AG04449 (cell line): ENCODE measurements around the gene KCNIP1.

Experiments
- CTCF ChIA-PET: fragments of 350-600 bp; formaldehyde crosslinking; extraction: SDS; loops from one replicate; lab custom pipeline; 2021; ENCODE audit warnings: antibody characterized with exemption; lab: Yijun Ruan, JAX
- POLR2A ChIA-PET: fragments of 400-600, 350-600 bp; formaldehyde crosslinking; extraction: SDS; loops from one replicate; lab custom pipeline; 2020; ENCODE audit warnings: antibody characterized with exemption, inconsistent platforms; lab: Yijun Ruan, JAX
- DNase-seq: peaks from one replicate; pipeline ENCODE4 v3.0.0-alpha.2; 2010; ENCODE audit warnings: low read depth, low spot score
- H3K4me3 ChIP-seq: 2 replicates; pipeline ENCODE4 v1.5.1; 2011; ENCODE audit warnings: low read depth, mild to moderate bottlenecking, control low read depth, low read length
- TF ChIP-seq, protein P1 (sequence below): IDR thresholded peaks from one replicate; pipeline ENCODE4 v1.5.1; 2011; ENCODE audit warnings: mild to moderate bottlenecking, moderate library complexity, low read length, control low read depth, inconsistent platforms; ENCODE audit not compliant: insufficient read depth; ENCODE audit errors: missing control alignments

The KCNIP1 gene

DNA sequence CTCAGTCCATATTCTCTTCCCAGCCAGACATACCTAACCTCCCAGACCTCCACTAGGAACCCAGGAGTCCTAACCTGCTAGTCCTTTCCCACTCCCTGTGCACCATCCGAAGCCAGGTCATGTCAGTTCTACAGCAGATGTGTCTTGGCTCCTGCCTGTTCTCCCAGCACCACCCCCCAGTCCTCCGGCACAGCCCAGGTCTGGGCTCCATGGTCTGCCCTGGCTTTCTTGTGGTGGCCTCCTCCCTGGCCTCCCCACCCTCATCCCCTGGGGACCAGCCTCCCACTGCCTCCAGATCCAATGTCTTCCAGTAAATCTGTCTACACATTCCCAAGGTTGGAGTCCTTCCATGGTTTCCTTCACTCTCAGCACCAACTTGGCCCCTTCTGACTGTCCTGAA lies 20.0 kb downstream of the KCNIP1 start:
- DNase-seq = no peak
- POLR2A ChIA-PET = no interaction called here
- TF ChIP-seq, protein P1, sequence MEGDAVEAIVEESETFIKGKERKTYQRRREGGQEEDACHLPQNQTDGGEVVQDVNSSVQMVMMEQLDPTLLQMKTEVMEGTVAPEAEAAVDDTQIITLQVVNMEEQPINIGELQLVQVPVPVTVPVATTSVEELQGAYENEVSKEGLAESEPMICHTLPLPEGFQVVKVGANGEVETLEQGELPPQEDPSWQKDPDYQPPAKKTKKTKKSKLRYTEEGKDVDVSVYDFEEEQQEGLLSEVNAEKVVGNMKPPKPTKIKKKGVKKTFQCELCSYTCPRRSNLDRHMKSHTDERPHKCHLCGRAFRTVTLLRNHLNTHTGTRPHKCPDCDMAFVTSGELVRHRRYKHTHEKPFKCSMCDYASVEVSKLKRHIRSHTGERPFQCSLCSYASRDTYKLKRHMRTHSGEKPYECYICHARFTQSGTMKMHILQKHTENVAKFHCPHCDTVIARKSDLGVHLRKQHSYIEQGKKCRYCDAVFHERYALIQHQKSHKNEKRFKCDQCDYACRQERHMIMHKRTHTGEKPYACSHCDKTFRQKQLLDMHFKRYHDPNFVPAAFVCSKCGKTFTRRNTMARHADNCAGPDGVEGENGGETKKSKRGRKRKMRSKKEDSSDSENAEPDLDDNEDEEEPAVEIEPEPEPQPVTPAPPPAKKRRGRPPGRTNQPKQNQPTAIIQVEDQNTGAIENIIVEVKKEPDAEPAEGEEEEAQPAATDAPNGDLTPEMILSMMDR = no peak
- H3K4me3 ChIP-seq = no peak overlapping the region
- CTCF ChIA-PET = no interaction called here

DNA sequence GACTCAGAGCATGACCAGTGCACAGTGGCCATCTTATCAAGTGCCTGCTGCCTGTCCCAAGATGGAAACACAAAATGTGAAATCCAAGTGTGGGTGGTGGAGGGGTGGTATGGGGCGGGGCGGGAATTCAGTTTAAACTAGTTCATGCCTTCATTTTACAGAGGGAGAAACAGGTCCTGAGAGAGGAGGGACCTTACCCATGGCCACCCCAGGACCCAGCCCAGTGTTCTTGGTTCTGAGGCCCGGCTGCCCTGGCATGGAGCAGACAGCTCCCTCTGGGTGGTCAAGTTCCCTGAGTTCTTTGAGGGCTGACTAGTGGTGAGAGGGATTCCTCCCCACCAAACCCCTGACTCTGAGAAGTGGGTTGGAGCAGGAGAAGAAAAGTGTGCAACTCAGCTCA lies 20.8 kb downstream of the KCNIP1 start:
- no peak overlapping the region for H3K4me3 ChIP-seq
- DNase-seq = no peak
- ChIA-PET POLR2A (no interaction called here), CTCF (no interaction called here)
- TF ChIP-seq, protein P1 = no peak

DNA sequence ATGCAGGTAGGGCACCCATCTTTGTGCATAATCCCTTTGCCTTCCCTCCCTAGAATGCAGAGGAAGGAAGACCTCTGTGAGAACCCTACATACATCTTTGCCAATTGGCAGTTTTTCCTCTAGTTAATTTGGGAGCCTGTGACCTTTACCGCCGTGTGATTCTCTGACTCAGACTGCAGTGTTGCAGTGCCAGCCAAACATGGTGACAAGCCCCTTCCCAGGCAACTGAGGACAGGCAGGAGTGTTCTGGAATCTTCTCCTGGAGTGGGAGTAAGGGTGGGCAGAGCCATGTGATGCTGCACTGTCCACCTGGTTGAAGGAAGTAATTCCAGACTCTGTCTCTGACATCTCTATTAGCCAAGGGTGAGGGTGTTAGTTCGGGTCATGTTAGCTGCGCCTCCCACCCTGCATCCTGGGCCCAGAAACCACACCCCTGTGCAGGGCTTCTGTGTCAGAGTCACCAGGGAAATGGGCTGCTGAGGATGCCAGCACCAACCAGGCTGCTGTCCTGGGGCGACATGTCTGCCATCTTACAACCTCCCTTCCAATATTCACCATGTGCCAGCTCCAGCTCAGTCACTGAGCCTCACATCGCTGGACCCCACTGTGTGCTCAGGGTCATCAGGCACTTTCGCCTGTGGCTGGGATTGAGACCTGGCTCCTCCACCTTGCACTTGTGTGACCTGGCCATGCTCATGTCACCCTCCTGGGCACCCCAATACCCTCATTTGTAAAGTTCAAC lies 21.8 kb downstream of the KCNIP1 start:
- POLR2A ChIA-PET = no interaction called here
- CTCF ChIA-PET = no interaction called here
- DNase-seq = no peak
- no peak overlapping the region for H3K4me3 ChIP-seq
- TF ChIP-seq, protein P1 = no peak

DNA sequence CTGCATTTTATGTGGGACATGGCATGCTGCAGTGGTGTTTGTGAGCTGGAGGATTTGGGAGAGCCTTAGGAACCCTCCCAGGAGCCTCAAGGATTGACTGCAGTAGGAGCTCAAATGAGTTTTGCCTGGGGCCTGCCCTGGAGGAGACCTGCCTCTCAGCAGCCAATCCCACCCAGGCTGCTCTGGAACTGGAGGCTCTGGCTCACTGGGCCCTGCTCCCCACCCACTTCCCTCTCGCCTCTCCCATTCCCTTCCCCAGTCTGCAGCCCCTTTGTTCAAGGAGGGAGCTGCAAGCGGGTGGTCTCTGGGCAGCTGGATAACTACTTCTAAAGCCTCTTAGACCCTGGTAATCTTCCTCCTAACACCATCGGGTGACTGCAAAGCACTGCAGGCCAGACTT lies 24.2 kb downstream of the KCNIP1 start:
- POLR2A ChIA-PET = no interaction called here
- no peak overlapping the region for H3K4me3 ChIP-seq
- no peak for DNase-seq
- TF ChIP-seq, protein P1 = no peak
- CTCF ChIA-PET = interaction anchor here (1.0 kb wide), 1 partner anchor 21 kb away, joined by 3 read pairs; no protein-coding TSS in a partner anchor

DNA sequence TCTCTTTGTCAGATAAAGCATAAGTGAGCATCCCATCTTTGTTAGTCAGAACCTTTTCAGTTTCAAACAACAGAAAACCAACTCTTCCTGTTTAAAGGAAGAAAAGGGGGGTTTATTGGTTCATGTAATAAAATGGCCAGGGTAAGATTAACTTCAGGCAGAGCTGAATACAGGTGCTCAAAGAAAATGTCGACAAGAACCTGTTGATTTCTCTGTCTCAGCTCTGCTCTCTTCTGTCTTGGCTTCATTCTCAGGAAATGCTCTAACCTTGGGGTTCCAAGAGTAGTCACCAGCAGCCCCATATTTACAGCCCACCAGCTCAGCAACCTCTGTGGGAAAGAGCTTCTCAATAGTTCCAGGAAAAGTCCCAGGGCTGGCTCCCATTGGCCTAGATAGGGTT lies 25.2 kb downstream of the KCNIP1 start:
- no peak overlapping the region for H3K4me3 ChIP-seq
- ChIA-PET POLR2A (no interaction called here), CTCF (no interaction called here)
- TF ChIP-seq, protein P1 = no peak
- no peak for DNase-seq

DNA sequence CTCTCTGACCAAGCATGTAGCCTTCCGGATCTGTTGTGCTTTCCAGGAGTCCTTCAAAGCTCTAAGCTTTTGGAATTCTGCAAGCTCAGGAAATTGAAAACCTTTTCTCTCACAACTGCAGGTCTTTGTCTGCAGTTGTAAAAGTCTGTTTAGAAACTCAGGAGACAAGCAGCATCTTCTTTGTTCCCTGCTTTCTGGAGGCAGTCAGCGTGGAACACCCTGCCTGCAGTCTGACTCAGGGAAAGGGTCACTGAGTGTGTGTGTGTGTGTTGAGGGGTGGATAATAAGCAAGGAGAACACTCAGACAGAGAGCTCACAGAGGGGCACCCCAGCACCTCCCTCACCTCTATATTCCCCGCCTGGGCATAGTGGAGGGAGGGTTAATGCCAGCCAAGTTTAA lies 29.1 kb downstream of the KCNIP1 start:
- DNase-seq = no peak
- H3K4me3 ChIP-seq = no peak overlapping the region
- TF ChIP-seq, protein P1 = no peak
- CTCF ChIA-PET = no interaction called here
- POLR2A ChIA-PET = no interaction called here
